Lower leg skin (tissue), 3 donors: ENCODE data around the gene NSUN6.

Source experiments
- CTCF ChIP-seq, 3 donors: fragments of 450-650 bp; IDR thresholded peaks; one replicate each; pipeline ENCODE4 v1.5.1; 2016; ENCODE audit warnings: antibody characterized with exemption in 3 of 3, mild to moderate bottlenecking in 3 of 3, moderate library complexity in 2 of 3
- POLR2A ChIP-seq, 2 donors: fragments of 450-650 bp; IDR thresholded peaks; one replicate each; pipeline ENCODE4 v1.6.1; 2016 to 2017; ENCODE audit warnings: antibody characterized with exemption in 2 of 2, mild to moderate bottlenecking in 1 of 2, moderate library complexity in 1 of 2

DNA sequence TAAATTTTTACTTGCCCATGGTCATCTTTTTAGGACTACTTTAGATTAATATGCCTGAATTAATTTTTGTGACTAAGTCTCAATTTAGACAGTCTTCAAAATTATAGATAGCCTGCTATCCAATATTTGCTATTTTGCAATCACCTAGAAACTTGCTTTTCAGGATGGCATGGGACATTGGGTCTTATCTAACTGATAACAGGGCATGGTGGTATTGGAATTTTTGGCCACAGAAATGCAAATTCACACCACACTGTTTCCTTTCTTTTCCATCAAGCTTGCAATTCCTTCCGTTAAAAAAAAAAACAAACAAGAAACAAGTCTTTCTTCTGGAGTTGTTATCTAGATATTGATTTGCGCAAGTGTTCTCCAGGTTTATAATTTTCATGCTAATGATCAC, 16.6 kb upstream of the NSUN6 start:
- TF ChIP-seq CTCF (IDR thresholded peaks at IDR 0.05) (no peak), POLR2A (IDR thresholded peaks at IDR 0.05) (no peak)
